ENCODE results near the gene SF3A2.
"Not testable (repeated sequence)": the region's sequence is repeated elsewhere in the genome, so short reads cannot be mapped to it uniquely, and the experiment has no call there.

The SF3A2 gene

GRCh38 chr19:2277138-2277537 is 40.5 kb downstream of the SF3A2 start:
- DNase-seq: no peak

GRCh38 chr19:2278459-2279158 is 42.0 kb downstream of the SF3A2 start:
- no peak for DNase-seq

GRCh38 chr19:2280633-2281264 is 44.1 kb downstream of the SF3A2 start:
- no peak for DNase-seq

- DNase-seq: not testable (repeated sequence)
Observed at GRCh38 chr19:2281265-2282061, 44.8 kb downstream of the SF3A2 start.

GRCh38 chr19:2282062-2282861 is 45.6 kb downstream of the SF3A2 start, which contains the start of gene PEAK3:
Gene PEAK3, minus strand, starts transcription at chr19:2282175. Its CDS starts 1,244 bp downstream, at chr19:2280931.
- no peak for DNase-seq

- no peak for DNase-seq
Observed at GRCh38 chr19:2282862-2283237, 46.2 kb downstream of the SF3A2 start.

GRCh38 chr19:2283835-2284507 is 47.3 kb downstream of the SF3A2 start:
- no peak for DNase-seq

GRCh38 chr19:2286402-2287140 is 49.9 kb downstream of the SF3A2 start:
- no peak for DNase-seq

- no peak for DNase-seq
Observed at GRCh38 chr19:2287585-2288337, 51.1 kb downstream of the SF3A2 start.

- DNase-seq: no peak
Observed at GRCh38 chr19:2288338-2288817, 51.8 kb downstream of the SF3A2 start.

- no peak for DNase-seq
Observed at GRCh38 chr19:2288818-2289713, 52.4 kb downstream of the SF3A2 start.

- peak; percentile 37 for DNase-seq
Observed at GRCh38 chr19:2289714-2290435, 53.3 kb downstream of the SF3A2 start.

GRCh38 chr19:2290441-2291184 is 54.0 kb downstream of the SF3A2 start:
- DNase-seq: no peak

GRCh38 chr19:2291185-2291751 is 54.6 kb downstream of the SF3A2 start:
- DNase-seq: no peak

- no peak for DNase-seq
Observed at GRCh38 chr19:2294687-2295335, 58.2 kb downstream of the SF3A2 start.

- DNase-seq: no peak
Observed at GRCh38 chr19:2296141-2296540, 59.5 kb downstream of the SF3A2 start.
